ENCODE results near the gene BCAS4.

BCAS4 gene

GRCh38 chr20:50821257-50821921, 26.5 kb downstream of the BCAS4 start:
- no peak for DNase-seq (ENCODE audit: low read depth in 2 of 3, low spot score in 2 of 3)

GRCh38 chr20:50821994-50822393, 27.1 kb downstream of the BCAS4 start:
- no peak for DNase-seq (ENCODE audit: low read depth in 2 of 3, low spot score in 2 of 3)

- DNase-seq (ENCODE audit: low read depth in 2 of 3, low spot score in 2 of 3), result no peak
Observed at GRCh38 chr20:50823319-50823718, 28.5 kb downstream of the BCAS4 start.

GRCh38 chr20:50824137-50824536, 29.3 kb downstream of the BCAS4 start:
- no peak for DNase-seq (ENCODE audit: low read depth in 2 of 3, low spot score in 2 of 3)

GRCh38 chr20:50826121-50826520, 31.3 kb downstream of the BCAS4 start:
- no peak for DNase-seq (ENCODE audit: low read depth in 2 of 3, low spot score in 2 of 3)

- no peak for DNase-seq (ENCODE audit: low read depth in 2 of 3, low spot score in 2 of 3)
Observed at GRCh38 chr20:50828363-50829136, 33.7 kb downstream of the BCAS4 start.

- DNase-seq (ENCODE audit: low read depth in 2 of 3, low spot score in 2 of 3), result no peak
Observed at GRCh38 chr20:50831622-50832021, 36.8 kb downstream of the BCAS4 start.

GRCh38 chr20:50834599-50835005, 39.7 kb downstream of the BCAS4 start:
- no peak for DNase-seq (ENCODE audit: low read depth in 2 of 3, low spot score in 2 of 3)

- no peak for DNase-seq (ENCODE audit: low read depth in 2 of 3, low spot score in 2 of 3)
Observed at GRCh38 chr20:50837532-50838321, 42.9 kb downstream of the BCAS4 start.

- no peak for DNase-seq (ENCODE audit: low read depth in 2 of 3, low spot score in 2 of 3)
Observed at GRCh38 chr20:50838322-50838625, 43.4 kb downstream of the BCAS4 start.

GRCh38 chr20:50838707-50839385, 44.0 kb downstream of the BCAS4 start:
- DNase-seq (ENCODE audit: low read depth in 2 of 3, low spot score in 2 of 3), result no peak

- no peak for DNase-seq (ENCODE audit: low read depth in 2 of 3, low spot score in 2 of 3)
Observed at GRCh38 chr20:50842821-50843220, 48.0 kb downstream of the BCAS4 start.

GRCh38 chr20:50843331-50844276, 48.7 kb downstream of the BCAS4 start:
- DNase-seq (ENCODE audit: low read depth in 2 of 3, low spot score in 2 of 3), result no peak

- DNase-seq (ENCODE audit: low read depth in 2 of 3, low spot score in 2 of 3), result peak; percentile 31 to 56 (median 41)
Observed at GRCh38 chr20:50844430-50845100, 49.7 kb downstream of the BCAS4 start.

- DNase-seq (ENCODE audit: low read depth in 2 of 3, low spot score in 2 of 3), result no peak
Observed at GRCh38 chr20:50845566-50846215, 50.8 kb downstream of the BCAS4 start.

GRCh38 chr20:50848341-50848808, 53.5 kb downstream of the BCAS4 start:
- DNase-seq (ENCODE audit: low read depth in 2 of 3, low spot score in 2 of 3), result no peak

GRCh38 chr20:50848846-50849673, 54.2 kb downstream of the BCAS4 start:
- no peak for DNase-seq (ENCODE audit: low read depth in 2 of 3, low spot score in 2 of 3)

- no peak for DNase-seq (ENCODE audit: low read depth in 2 of 3, low spot score in 2 of 3)
Observed at GRCh38 chr20:50850721-50851286, 55.9 kb downstream of the BCAS4 start.
